Transverse colon (tissue), 4 donors: ENCODE results near the gene LAMB2. TPM values are rescaled to one million over a fixed set of nuclear protein-coding genes. Genes with fewer than 3 reads are reported as not detected.

Source experiments
- DNase-seq: peaks from one replicate; pipeline ENCODE4 v3.0.0-alpha.2; 2019
- H3K27ac ChIP-seq, 4 donors: fragments of 200-600 bp; sonication (generic); 2 replicates each; pipeline ENCODE4 v1.5.1; 2016 to 2018; ENCODE audit warnings: inconsistent platforms in 4 of 4
- H3K27me3 ChIP-seq: fragments of 200-600 bp; sonication (generic); 2 replicates; pipeline ENCODE4 v1.5.1; 2017; ENCODE audit warnings: inconsistent platforms
- H3K36me3 ChIP-seq, 4 donors: fragments of 200-600 bp; sonication (generic); 2 replicates each; pipeline ENCODE4 v1.5.1; 2017 to 2019; ENCODE audit warnings: inconsistent platforms in 4 of 4
- H3K4me1 ChIP-seq, 4 donors: fragments of 200-600 bp; sonication (generic); 2 replicates each; pipeline ENCODE4 v1.5.1; 2017 to 2020; ENCODE audit warnings: inconsistent platforms in 4 of 4
- H3K4me3 ChIP-seq, 4 donors: fragments of 200-600 bp; sonication (generic); 1 replicate in 1 of 4; 2 replicates in 3 of 4; pipeline versions ENCODE4 v1.5.1 to v1.6.1; 2017 to 2019; ENCODE audit warnings: inconsistent platforms in 4 of 4
- H3K9me3 ChIP-seq, 2 donors: fragments of 200-600 bp; sonication (generic); 2 replicates each; pipeline ENCODE4 v1.5.1; 2017 to 2019; ENCODE audit warnings: inconsistent platforms in 2 of 2
- CTCF ChIP-seq, 5 experiments: fragments of 200-600 bp in 3 of 5; fragments of 450-650 bp in 2 of 5; sonication (generic) in 3 of 5; IDR thresholded peaks; 1 replicate in 2 of 5; 2 replicates in 3 of 5; pipeline ENCODE4 v1.5.1; 2016 to 2017; ENCODE audit warnings: antibody characterized with exemption in 5 of 5, inconsistent platforms in 3 of 5, mild to moderate bottlenecking in 2 of 5, moderate library complexity in 1 of 5
- EP300 ChIP-seq: sonication (generic); formaldehyde crosslinking; IDR thresholded peaks from one replicate; pipeline ENCODE4 v1.6.1; 2017; ENCODE audit warnings: antibody characterized with exemption, low read depth
- POLR2A ChIP-seq: fragments of 450-650 bp; IDR thresholded peaks from one replicate; pipeline ENCODE4 v1.6.1; 2016; ENCODE audit warnings: antibody characterized with exemption, mild to moderate bottlenecking, moderate library complexity
- POLR2AphosphoS5 ChIP-seq, 3 donors: sonication (generic); formaldehyde crosslinking; IDR thresholded peaks; one replicate each; pipeline ENCODE4 v1.6.1; 2016; ENCODE audit warnings: antibody characterized with exemption in 3 of 3
- WGBS, 2 donors: methylation state at CpG; one replicate each; pipeline ENCODE4 v1.1.5; 2018; ENCODE audit warnings: low coverage in 1 of 2; 5-methylcytosine and 5-hydroxymethylcytosine counted together
- in situ Hi-C, 4 donors: fragments of 200-750 bp; cut with MboI; loops; one replicate each; pipeline versions ENCODE4 v1.15.0 to v1.15.1; 2017; ENCODE audit warnings: low sequenced_read_pairs in 3 of 4, low pct_ligation_motif_present in 1 of 4, low pct_unique_long_range_greater_than_20kb in 1 of 4
- intact Hi-C: fragments of 100-400 bp; cut with DNase I; formaldehyde crosslinking; loops from one replicate; pipeline ENCODE4 v1.15.1; 2023; ENCODE audit warnings: low total_unique reads
- total RNA-seq, 4 donors: library from RNA; depleted of rRNA; stranded (reverse); fragments of >200 nt; gene quantifications; one replicate each; pipeline ENCODE4 v1.1.0, GENCODE V29; 2016

Gene LAMB2
- total RNA-seq, 4 donors from 2014 or later: 141 to 290 (median 177) TPM

- DNase-seq: no peak
- no peak overlapping the region for H3K4me3 ChIP-seq
- H3K27me3 ChIP-seq: no peaks in the 10 kb centered on the region
- H3K9me3 ChIP-seq: no peaks in the 10 kb centered on the region
- H3K36me3 ChIP-seq: no peaks in the 10 kb centered on the region
- H3K4me1 ChIP-seq: no peaks in the 10 kb centered on the region
- in situ Hi-C loops (loop anchor here in 2 of 4 donors (25.0 kb wide), 1 partner anchor 286 kb away; the partner anchor contains the start of gene NICN1 (in 2 of the 2)), intact Hi-C loops (no loop called here)
- 83% methylated on average over 2 of the region's 2 CpGs; no CpG with 5 or more reads in 1 of the 2 donors for whole genome bisulfite sequencing, 2 donors
- TF ChIP-seq EP300 (no peak), CTCF (IDR thresholded peaks at IDR 0.05) (no peak), POLR2AphosphoS5 (IDR thresholded peaks at IDR 0.05) (no peak), POLR2A (no peak)
- H3K27ac ChIP-seq: no peak overlapping the region
Observed at GRCh38 chr3:49151610-49152009, 18.8 kb upstream of the LAMB2 start.

GRCh38 chr3:49148159-49148558, 15.3 kb upstream of the LAMB2 start:
- H3K27me3 ChIP-seq: no peaks in the 10 kb centered on the region
- no peaks in the 10 kb centered on the region for H3K4me1 ChIP-seq
- TF ChIP-seq POLR2AphosphoS5 (IDR thresholded peaks at IDR 0.05) (no peak), EP300 (no peak), CTCF (IDR thresholded peaks at IDR 0.05) (no peak), POLR2A (no peak)
- no peak overlapping the region for H3K27ac ChIP-seq
- intact Hi-C loops: no loop called here
- H3K36me3 ChIP-seq: no peaks in the 10 kb centered on the region
- no peak overlapping the region for H3K4me3 ChIP-seq
- 68 to 100% methylated on average over 1 to 5 of the region's 5 CpGs for WGBS, 2 donors
- H3K9me3 ChIP-seq: no peaks in the 10 kb centered on the region
- DNase-seq: no peak
- in situ Hi-C loops: no loop called here

- H3K27me3 ChIP-seq: peaks cover 4% of the 10 kb centered on the region
- intact Hi-C loops (no loop called here), in situ Hi-C loops (no loop called here)
- H3K9me3 ChIP-seq: no peaks in the 10 kb centered on the region
- H3K4me3 ChIP-seq: no peak overlapping the region
- H3K36me3 ChIP-seq: no peaks in the 10 kb centered on the region
- no peak for DNase-seq
- H3K27ac ChIP-seq: no peak overlapping the region
- TF ChIP-seq CTCF (IDR thresholded peaks at IDR 0.05) (no peak), EP300 (no peak), POLR2A (no peak)
- WGBS, 2 donors: 66 to 100% methylated on average over 1 to 3 of the region's 3 CpGs
- H3K4me1 ChIP-seq: no peaks in the 10 kb centered on the region
Observed at GRCh38 chr3:49140080-49140479, 7.2 kb upstream of the LAMB2 start.

GRCh38 chr3:49135499-49135898, 2.6 kb upstream of the LAMB2 start:
- in situ Hi-C loops: no loop called here
- H3K9me3 ChIP-seq: no peaks in the 10 kb centered on the region
- no peak overlapping the region for H3K27ac ChIP-seq
- no peak for TF ChIP-seq EP300
- no peak for TF ChIP-seq POLR2A
- no peak for TF ChIP-seq POLR2AphosphoS5 (IDR thresholded peaks at IDR 0.05)
- no peak for TF ChIP-seq CTCF (IDR thresholded peaks at IDR 0.05)
- no peak for DNase-seq
- intact Hi-C loops: no loop called here
- peaks cover 9 to 34% (median 21%) of the 10 kb centered on the region in 4 donors for H3K4me1 ChIP-seq
- no peak overlapping the region for H3K4me3 ChIP-seq
- H3K27me3 ChIP-seq: peaks cover 4% of the 10 kb centered on the region
- H3K36me3 ChIP-seq: no peaks in the 10 kb centered on the region
- 76% methylated on average over 4 of the region's 4 CpGs; no CpG with 5 or more reads in 1 of the 2 donors for WGBS, 2 donors
